Spleen (tissue), 11 donors: ENCODE results near the gene WDR33. TPM values are rescaled to one million over a fixed set of nuclear protein-coding genes. Genes with fewer than 3 reads are reported as not detected.

Experiments
- DNase-seq: peaks from one replicate; pipeline ENCODE4 v3.0.0-alpha.2; 2020
- H3K27ac ChIP-seq, 8 donors: fragments of 200-600 bp; sonication (generic) in 7 of 8; 1 replicate in 4 of 8; 2 replicates in 4 of 8; pipeline versions ENCODE4 v1.5.0 to v1.8.0; 2016 to 2021; ENCODE audit warnings: inconsistent platforms in 4 of 8, mild to moderate bottlenecking in 4 of 8, moderate library complexity in 1 of 8
- H3K27me3 ChIP-seq, 7 donors: fragments of 200-600 bp; sonication (generic) in 6 of 7; replicated peaks in 1 of 7; 1 replicate in 4 of 7; 2 replicates in 3 of 7; pipeline versions ENCODE4 v1.5.0 to v1.8.0; 2016 to 2021; ENCODE audit warnings: inconsistent platforms in 3 of 7, mild to moderate bottlenecking in 1 of 7
- H3K36me3 ChIP-seq, 6 donors: fragments of 200-600 bp; sonication (generic) in 5 of 6; 1 replicate in 4 of 6; 2 replicates in 2 of 6; pipeline versions ENCODE4 v1.5.0 to v1.8.0; 2016 to 2021; ENCODE audit warnings: inconsistent platforms in 2 of 6
- H3K4me1 ChIP-seq, 6 donors: fragments of 200-600 bp; sonication (generic) in 5 of 6; 1 replicate in 3 of 6; 2 replicates in 3 of 6; pipeline versions ENCODE4 v1.5.0 to v1.8.0; 2016 to 2021; ENCODE audit warnings: inconsistent platforms in 3 of 6
- H3K4me3 ChIP-seq, 8 donors: fragments of 200-600 bp; sonication (generic) in 7 of 8; 1 replicate in 4 of 8; 2 replicates in 4 of 8; pipeline versions ENCODE4 v1.5.0 to v1.8.0; 2016 to 2021; ENCODE audit warnings: inconsistent platforms in 4 of 8, mild to moderate bottlenecking in 4 of 8, moderate library complexity in 2 of 8
- H3K9me3 ChIP-seq, 8 donors: fragments of 200-600 bp; sonication (generic) in 7 of 8; 1 replicate in 4 of 8; 2 replicates in 4 of 8; pipeline versions ENCODE4 v1.5.0 to v1.8.0; 2016 to 2021; ENCODE audit warnings: inconsistent platforms in 4 of 8
- CTCF ChIP-seq, 11 experiments: fragments of 200-600 bp in 7 of 11; fragments of 450-650 bp in 4 of 11; sonication (generic) in 4 of 11; IDR thresholded peaks in 8 of 11; conservative IDR thresholded peaks in 3 of 11; 1 replicate in 7 of 11; 2 replicates in 4 of 11; pipeline versions ENCODE4 v1.4.0 to v1.8.0; 2016 to 2021; ENCODE audit warnings: antibody characterized with exemption in 11 of 11, inconsistent platforms in 4 of 11, mild to moderate bottlenecking in 1 of 11
- POLR2A ChIP-seq, 3 donors: fragments of 450-650 bp; IDR thresholded peaks; one replicate each; pipeline ENCODE4 v1.5.1; 2017; ENCODE audit warnings: antibody characterized with exemption in 3 of 3, mild to moderate bottlenecking in 1 of 3
- POLR2AphosphoS5 ChIP-seq, 3 donors: sonication (generic); formaldehyde crosslinking; IDR thresholded peaks; one replicate each; pipeline ENCODE4 v1.5.1; 2017; ENCODE audit warnings: antibody characterized with exemption in 3 of 3
- WGBS, 5 donors: extraction: QIAGEN DNeasy Blood & Tissue Kit in 3 of 5; methylation state at CpG; one replicate each; pipeline versions ENCODE4 v1.1.5 to v1.1.7; 2013 to 2018; 5-methylcytosine and 5-hydroxymethylcytosine counted together
- intact Hi-C: fragments of 100-400 bp; cut with DNase I; formaldehyde crosslinking; loops from one replicate; pipeline ENCODE4 v1.15.0; 2023; ENCODE audit warnings: low total_unique reads
- polyA plus RNA-seq, 3 donors: library from polyadenylated mRNA; stranded (reverse); fragments of 200-250 nt; gene quantifications; one replicate each; pipeline ENCODE4 v1.2.1, GENCODE V29; 2013
- total RNA-seq, 7 donors: library from RNA; depleted of rRNA in 3 of 7; stranded (reverse); fragments of >200 nt in 3 of 7; fragmentation: NEBNext Ultra II Directional in 4 of 7; extraction: Animal tissue kit (Norgen Biotek cat#: 25700) in 4 of 7; gene quantifications; one replicate each; pipeline versions ENCODE4 v1.1.0 to v1.2.1, GENCODE V29; 2016 to 2021
- donor health status: healthy with polysubstance abuse.
- donor health status: DM: no; HTN: no; CAD: no; lungs with moderate emphysema.
- donor health status: DM: no; HTN: no; CAD: no.
- donor health status: Bipolar disorder and iron deficiency.
- donor health status: healthy.
- donor health status: DM: no; HTN: no; CAD: no.
- donor health status: DM: yes; HTN: yes; CAD: no.

WDR33 gene
- total and polyA plus RNA-seq, 10 donors: 15.4 to 85.3 (median 63.1) TPM

GRCh38 chr2:127778850-127779249 is 32.1 kb downstream of the WDR33 start:
- peaks cover 0 to 67% (median 31%) of the 10 kb centered on the region in 6 donors for H3K4me1 ChIP-seq
- WGBS, 5 donors: 96 to 100% (median 99%) methylated on average over 2 of the region's 2 CpGs
- H3K27me3 ChIP-seq: no peaks in the 10 kb centered on the region
- no peak for DNase-seq
- no peak overlapping the region for H3K4me3 ChIP-seq
- H3K27ac ChIP-seq: no peak overlapping the region
- peaks cover 0 to 10% (median under 1%) of the 10 kb centered on the region in 6 donors for H3K36me3 ChIP-seq
- intact Hi-C loops: no loop called here
- no peaks in the 10 kb centered on the region for H3K9me3 ChIP-seq
- TF ChIP-seq POLR2A (IDR thresholded peaks at IDR 0.05) (no peak), CTCF (IDR thresholded peaks at IDR 0.05 in 8 of 11, conservative IDR thresholded peaks at IDR 0.05 in 3 of 11) (no peak), POLR2AphosphoS5 (IDR thresholded peaks at IDR 0.05) (no peak)

DNA sequence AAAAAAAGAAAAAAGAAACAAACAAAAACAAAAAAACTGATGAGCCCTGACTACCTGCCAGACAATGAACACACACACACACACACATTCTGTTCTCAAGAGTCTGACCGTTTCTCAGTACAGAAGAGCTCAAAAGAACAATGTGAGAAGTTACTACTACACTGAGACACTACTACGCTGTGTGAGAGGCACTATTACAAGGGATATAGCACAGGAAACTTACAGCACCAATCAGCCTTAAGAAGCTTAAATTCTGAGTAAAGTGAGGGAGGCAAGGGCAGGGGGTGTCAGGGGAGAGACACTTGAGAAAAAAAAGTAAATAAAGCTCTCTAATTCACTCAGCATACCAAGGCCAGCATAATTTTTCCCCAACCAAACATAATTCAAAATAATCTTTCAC is 32.5 kb downstream of the WDR33 start:
- Histone ChIP-seq H3K27me3 (no peaks in the 10 kb centered on the region), H3K4me3 (no peak overlapping the region), H3K36me3 (peaks cover 0 to 10% (median 0%) of the 10 kb centered on the region in 6 donors), H3K4me1 (peaks cover 0 to 67% (median 32%) of the 10 kb centered on the region in 6 donors), H3K27ac (no peak overlapping the region), H3K9me3 (no peaks in the 10 kb centered on the region)
- intact Hi-C loops: no loop called here
- DNase-seq: no peak
- TF ChIP-seq POLR2AphosphoS5 (IDR thresholded peaks at IDR 0.05) (no peak), POLR2A (IDR thresholded peaks at IDR 0.05) (no peak), CTCF (IDR thresholded peaks at IDR 0.05 in 8 of 11, conservative IDR thresholded peaks at IDR 0.05 in 3 of 11) (no peak)
- 85 to 95% (median 88%) methylated on average over 2 of the region's 2 CpGs for WGBS, 5 donors

GRCh38 chr2:127776122-127776780 is 34.7 kb downstream of the WDR33 start:
- whole genome bisulfite sequencing, 5 donors: 91 to 98% (median 95%) methylated on average over 3 of the region's 3 CpGs
- Histone ChIP-seq H3K36me3 (peaks cover 0 to 11% (median 0%) of the 10 kb centered on the region in 6 donors), H3K27ac (no peak overlapping the region), H3K4me1 (peaks cover 0 to 75% (median 37%) of the 10 kb centered on the region in 6 donors), H3K27me3 (no peaks in the 10 kb centered on the region), H3K9me3 (no peaks in the 10 kb centered on the region), H3K4me3 (no peak overlapping the region)
- TF ChIP-seq CTCF (IDR thresholded peaks at IDR 0.05 in 8 of 11, conservative IDR thresholded peaks at IDR 0.05 in 3 of 11) (no peak), POLR2AphosphoS5 (IDR thresholded peaks at IDR 0.05) (no peak), POLR2A (IDR thresholded peaks at IDR 0.05) (no peak)
- intact Hi-C loops: no loop called here
- DNase-seq: no peak

DNA sequence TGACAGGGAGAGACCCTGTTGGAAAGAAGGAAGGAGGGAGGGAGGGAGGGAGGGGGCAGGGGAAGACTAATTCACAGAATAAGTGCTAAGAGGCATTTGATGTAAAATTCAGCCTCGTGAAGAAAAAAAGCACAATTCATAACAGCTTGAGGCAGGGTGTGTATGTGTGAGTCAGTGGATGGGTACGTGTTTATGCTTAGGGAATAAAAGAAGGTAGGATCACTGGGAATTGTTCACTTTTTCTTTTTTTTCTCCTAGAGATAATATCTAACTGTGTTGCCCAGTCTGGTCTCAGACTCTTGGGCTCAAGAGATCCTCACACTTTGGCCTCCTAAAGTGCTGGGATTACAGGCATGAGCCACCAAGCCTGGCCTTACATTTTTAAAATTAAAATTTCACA is 39.2 kb downstream of the WDR33 start:
- Histone ChIP-seq H3K36me3 (peaks cover 0 to 52% (median 27%) of the 10 kb centered on the region in 6 donors), H3K4me3 (no peak overlapping the region), H3K4me1 (peaks cover 0 to 67% (median 18%) of the 10 kb centered on the region in 6 donors), H3K27me3 (no peaks in the 10 kb centered on the region), H3K9me3 (no peaks in the 10 kb centered on the region), H3K27ac (no peak overlapping the region)
- TF ChIP-seq POLR2AphosphoS5 (IDR thresholded peaks at IDR 0.05): no peak
- no peak for TF ChIP-seq CTCF (IDR thresholded peaks at IDR 0.05 in 8 of 11, conservative IDR thresholded peaks at IDR 0.05 in 3 of 11)
- no peak for TF ChIP-seq POLR2A (IDR thresholded peaks at IDR 0.05)
- intact Hi-C loops: no loop called here
- no peak for DNase-seq
- WGBS, 5 donors: 87 to 98% (median 95%) methylated on average over 2 of the region's 2 CpGs
